Kidney epithelial cell (primary cell): ENCODE measurements around the gene SLC26A11. TPM values are rescaled to one million over a fixed set of nuclear protein-coding genes. Genes with fewer than 3 reads are reported as not detected.
A peak's percentile ranks its signal among the peaks of the same experiment; 100 is the strongest.

ENCODE experiments used
- DNase-seq: peaks from one replicate; pipeline ENCODE4 v3.0.0-alpha.2; 2010; ENCODE audit warnings: low read depth
- H3K27me3 ChIP-seq: 2 replicates; pipeline ENCODE4 v1.6.0; 2011; ENCODE audit warnings: low read length; ENCODE audit not compliant: control insufficient read depth, insufficient read depth
- H3K36me3 ChIP-seq: 2 replicates; pipeline ENCODE4 v1.5.1; 2011; ENCODE audit warnings: low read length; ENCODE audit not compliant: control insufficient read depth, insufficient read depth
- H3K4me3 ChIP-seq: 2 replicates; pipeline ENCODE4 v1.5.1; 2011; ENCODE audit warnings: low read depth, mild to moderate bottlenecking, control low read depth, low read length
- CTCF ChIP-seq: IDR thresholded peaks from 2 replicates; pipeline ENCODE4 v1.5.1; 2011; ENCODE audit warnings: mild to moderate bottlenecking, moderate library complexity, low read length, control low read depth, inconsistent platforms; ENCODE audit not compliant: insufficient read depth, poor library complexity, severe bottlenecking
- total RNA-seq: library from RNA; depleted of rRNA; stranded (reverse); fragments of >200 nt; gene quantifications from 2 replicates; pipeline ENCODE4 v1.2.3, GENCODE V29; 2015

The SLC26A11 gene
- total RNA-seq, 1 donor from 2014 or later: 19.1 TPM

GRCh38 chr17:80247561-80247960 lies 27.3 kb downstream of the SLC26A11 start:
- Histone ChIP-seq H3K4me3 (no peak overlapping the region), H3K36me3 (no peaks in the 10 kb centered on the region), H3K27me3 (no peaks in the 10 kb centered on the region)
- no peak for TF ChIP-seq CTCF
- no peak for DNase-seq

DNA sequence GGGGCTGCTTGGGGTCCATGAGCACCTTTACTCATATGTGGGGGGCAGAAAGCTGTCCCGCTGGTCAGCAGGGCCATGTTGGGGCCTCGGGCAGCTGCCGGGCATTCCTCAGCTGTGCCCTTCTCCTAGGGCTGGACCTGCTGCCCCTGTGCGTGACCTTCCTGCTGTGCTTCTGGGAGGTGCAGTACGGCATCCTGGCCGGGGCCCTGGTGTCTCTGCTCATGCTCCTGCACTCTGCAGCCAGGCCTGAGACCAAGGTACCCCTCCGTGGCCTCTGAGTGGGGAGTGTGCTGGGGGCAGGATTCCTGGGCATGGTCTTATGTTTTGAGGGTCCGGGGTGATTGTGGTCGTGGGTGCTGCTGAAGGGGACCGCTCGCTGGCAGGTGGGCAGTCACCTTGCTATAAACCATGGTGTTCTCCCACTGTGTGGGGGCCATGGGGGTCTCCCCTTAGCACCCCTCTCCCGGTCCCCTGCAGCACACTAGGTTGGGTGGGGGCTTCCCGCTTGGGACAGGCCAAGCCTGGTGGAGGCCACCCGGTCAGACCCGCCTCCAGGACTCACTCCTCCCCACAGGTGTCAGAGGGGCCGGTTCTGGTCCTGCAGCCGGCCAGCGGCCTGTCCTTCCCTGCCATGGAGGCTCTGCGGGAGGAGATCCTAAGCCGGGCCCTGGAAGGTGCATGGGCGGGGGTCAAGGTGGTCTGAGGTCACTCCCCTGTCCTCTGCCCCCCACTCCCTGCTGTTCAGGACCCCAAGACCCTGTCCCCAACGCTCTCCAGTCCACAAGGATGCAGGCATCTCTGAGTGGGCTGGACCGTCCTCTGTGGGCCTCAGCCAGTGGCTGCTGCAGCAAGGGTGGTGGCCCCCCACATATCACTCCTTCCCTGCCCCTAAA lies 28.0 kb downstream of the SLC26A11 start:
- no peaks in the 10 kb centered on the region for H3K36me3 ChIP-seq
- TF ChIP-seq CTCF: no peak
- no peak for DNase-seq
- no peak overlapping the region for H3K4me3 ChIP-seq
- H3K27me3 ChIP-seq: no peaks in the 10 kb centered on the region

GRCh38 chr17:80248894-80249710 lies 28.9 kb downstream of the SLC26A11 start:
- TF ChIP-seq CTCF: no peak
- no peak for DNase-seq
- Histone ChIP-seq H3K36me3 (no peaks in the 10 kb centered on the region), H3K4me3 (no peak overlapping the region), H3K27me3 (no peaks in the 10 kb centered on the region)

GRCh38 chr17:80251966-80252365 lies 31.7 kb downstream of the SLC26A11 start:
- H3K4me3 ChIP-seq: no peak overlapping the region
- DNase-seq: no peak
- TF ChIP-seq CTCF: no peak
- no peaks in the 10 kb centered on the region for H3K27me3 ChIP-seq
- no peaks in the 10 kb centered on the region for H3K36me3 ChIP-seq

DNA sequence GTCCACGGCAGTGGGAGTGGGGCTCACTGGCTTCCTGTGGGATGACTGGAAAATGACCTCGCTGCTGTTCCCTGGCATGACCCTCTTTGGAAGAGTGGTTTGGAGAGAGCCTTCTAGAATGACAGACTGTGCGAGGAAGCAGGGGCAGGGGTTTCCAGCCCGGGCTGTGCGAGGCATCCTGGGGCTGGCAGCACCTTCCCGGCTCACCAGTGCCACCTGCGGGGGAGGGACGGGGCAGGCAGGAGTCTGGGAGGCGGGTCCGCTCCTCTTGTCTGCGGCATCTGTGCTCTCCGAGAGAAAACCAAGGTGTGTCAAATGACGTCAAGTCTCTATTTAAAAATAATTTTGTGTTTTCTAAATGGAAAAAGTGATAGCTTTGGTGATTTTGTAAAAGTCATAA lies 32.6 kb downstream of the SLC26A11 start:
- no peak for DNase-seq
- Histone ChIP-seq H3K36me3 (no peaks in the 10 kb centered on the region), H3K27me3 (no peaks in the 10 kb centered on the region), H3K4me3 (no peak overlapping the region)
- TF ChIP-seq CTCF: peak; percentile 89
